Astrocyte (in vitro differentiated cells and primary cell): ENCODE results near the gene TUBGCP5. TPM values are rescaled to one million over a fixed set of nuclear protein-coding genes. Genes with fewer than 3 reads are reported as not detected.
A peak's percentile ranks its signal among the peaks of the same experiment; 100 is the strongest.

Experiments used
- DNase-seq: peaks from one replicate; pipeline ENCODE4 v3.0.0-alpha.2; 2010; ENCODE audit warnings: low read depth
- FAIRE-seq: peaks from 2 replicates; lab custom pipeline; 2011; peaks lifted over from hg19 to GRCh38; lab: Jason Lieb, UNC
- H2AFZ ChIP-seq: 2 replicates; pipeline ENCODE4 v1.6.0; 2012; ENCODE audit warnings: low read depth, low read length, inconsistent platforms
- H3K27ac ChIP-seq: 2 replicates; pipeline ENCODE4 v1.5.1; 2011; ENCODE audit warnings: low read depth, low read length, inconsistent platforms
- H3K27me3 ChIP-seq: 2 replicates; pipeline ENCODE4 v1.6.0; 2011; ENCODE audit warnings: low read length, inconsistent platforms; ENCODE audit not compliant: insufficient read depth
- H3K36me3 ChIP-seq: 2 replicates; pipeline ENCODE4 v1.5.1; 2011; ENCODE audit warnings: low read length, inconsistent platforms; ENCODE audit not compliant: insufficient read depth
- H3K4me1 ChIP-seq: 2 replicates; pipeline ENCODE4 v1.5.1; 2011; ENCODE audit warnings: low read length, inconsistent platforms; ENCODE audit not compliant: insufficient read depth
- H3K4me2 ChIP-seq: 2 replicates; pipeline ENCODE4 v1.6.0; 2012; ENCODE audit warnings: low read length, inconsistent platforms
- H3K4me3 ChIP-seq: 2 replicates; pipeline ENCODE4 v1.5.1; 2011; ENCODE audit warnings: low read depth, mild to moderate bottlenecking, low read length, inconsistent platforms; ENCODE audit not compliant: insufficient read depth
- H3K79me2 ChIP-seq: 2 replicates; pipeline ENCODE4 v1.6.0; 2012; ENCODE audit warnings: mild to moderate bottlenecking, low read length, inconsistent platforms; ENCODE audit not compliant: insufficient read depth
- H3K9ac ChIP-seq: 2 replicates; pipeline ENCODE4 v1.6.0; 2012; ENCODE audit warnings: mild to moderate bottlenecking, low read length, inconsistent platforms
- H3K9me3 ChIP-seq: 2 replicates; pipeline ENCODE4 v1.5.1; 2012; ENCODE audit warnings: low read depth, mild to moderate bottlenecking, low read length, inconsistent platforms; ENCODE audit not compliant: insufficient read depth
- H4K20me1 ChIP-seq: 2 replicates; pipeline ENCODE4 v1.6.0; 2012; ENCODE audit warnings: low read length, inconsistent platforms; ENCODE audit not compliant: insufficient read depth
- H3K27ac Mint-ChIP-seq: one replicate; pipeline ENCODE4 v1.8.0; 2021; ENCODE audit warnings: mild to moderate bottlenecking, mixed read lengths; ENCODE audit not compliant: unreplicated experiment
- H3K27me3 Mint-ChIP-seq: one replicate; pipeline ENCODE4 v1.8.0; 2021; ENCODE audit warnings: low read depth, mixed read lengths; ENCODE audit not compliant: unreplicated experiment
- H3K36me3 Mint-ChIP-seq: one replicate; pipeline ENCODE4 v1.8.0; 2021; ENCODE audit warnings: low read depth, mixed read lengths; ENCODE audit not compliant: unreplicated experiment
- H3K4me1 Mint-ChIP-seq: one replicate; pipeline ENCODE4 v1.8.0; 2021; ENCODE audit warnings: low read depth, mixed read lengths; ENCODE audit not compliant: unreplicated experiment
- H3K4me3 Mint-ChIP-seq: one replicate; pipeline ENCODE4 v1.8.0; 2021; ENCODE audit warnings: mild to moderate bottlenecking, moderate library complexity, mixed read lengths; ENCODE audit not compliant: unreplicated experiment
- H3K9me3 Mint-ChIP-seq: one replicate; pipeline ENCODE4 v1.8.0; 2021; ENCODE audit warnings: mild to moderate bottlenecking, mixed read lengths; ENCODE audit not compliant: unreplicated experiment
- EZH2 ChIP-seq: IDR thresholded peaks from 2 replicates; pipeline ENCODE4 v1.6.1; 2012; ENCODE audit warnings: mild to moderate bottlenecking, low read length, inconsistent platforms; ENCODE audit not compliant: insufficient read depth
- total RNA-seq: library from RNA; stranded (reverse); gene quantifications from 2 replicates; pipeline ENCODE4 v1.2.1, GENCODE V29; 2021
- TF ChIP-seq, protein P1 (sequence below): IDR thresholded peaks from 2 replicates; pipeline ENCODE4 v1.5.1; 2011; ENCODE audit warnings: low read depth, mild to moderate bottlenecking, inconsistent platforms, low read length, moderate library complexity; ENCODE audit not compliant: insufficient read depth

TUBGCP5 gene
- total RNA-seq, 1 donor from 2014 or later: 13.8 TPM

DNA sequence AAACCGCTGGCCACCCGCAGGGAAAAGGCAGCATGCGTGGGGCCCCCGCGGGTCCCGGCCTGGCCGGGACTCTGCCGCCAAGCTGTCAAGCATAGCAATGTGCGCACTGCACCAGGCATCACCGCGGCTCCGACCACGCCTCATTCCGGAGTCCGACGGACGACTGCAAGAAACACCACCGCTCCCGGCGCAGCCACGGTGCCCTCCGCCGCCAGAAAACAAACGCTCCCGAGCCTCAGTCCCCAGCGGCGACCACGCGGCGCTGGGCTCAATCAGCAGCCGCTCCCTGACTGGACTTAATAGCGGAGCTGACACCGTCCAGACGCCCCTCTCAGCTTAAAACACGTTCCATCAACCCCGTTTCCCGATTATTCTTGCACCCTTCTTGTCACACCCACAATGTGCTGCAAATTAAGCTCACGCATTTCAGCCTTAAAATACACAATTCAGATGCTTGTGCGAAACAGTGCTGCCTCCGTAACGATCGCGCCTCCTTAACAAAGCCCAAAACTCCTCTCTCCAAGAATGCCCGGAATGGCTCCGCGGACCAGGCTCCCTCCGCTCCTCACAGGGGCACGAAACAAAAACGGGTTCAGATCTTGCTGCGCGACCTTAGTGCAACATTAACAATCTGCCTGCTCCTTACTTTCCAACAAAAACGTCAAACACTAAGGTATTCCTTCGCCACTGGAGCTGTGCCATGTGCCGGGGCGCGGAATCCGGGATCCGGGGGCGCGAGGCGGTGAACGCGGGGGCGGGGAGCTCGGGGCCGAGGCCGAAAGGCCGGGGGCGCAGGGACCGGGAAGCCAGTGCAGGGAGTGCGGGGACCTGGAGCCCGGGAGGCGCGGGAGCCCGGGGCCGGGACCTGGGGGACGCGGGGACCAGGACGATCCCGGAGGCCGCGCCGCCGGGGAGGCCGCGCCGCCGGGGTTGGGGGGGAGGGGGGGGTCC, 59.9 kb downstream of the TUBGCP5 start:
- FAIRE-seq (no peak), DNase-seq (peak; percentile 40)
- Histone ChIP-seq H3K9me3 (no peaks in the 10 kb centered on the region), H3K4me1 (peaks cover 12% of the 10 kb centered on the region), H3K27me3 (no peaks in the 10 kb centered on the region), H3K79me2 (peaks cover 52% of the 10 kb centered on the region), H3K27ac (peak overlapping the region; percentile 71), H3K9ac (peak overlapping the region; percentile 93), H2AFZ (peak overlapping the region; percentile 79), H3K36me3 (no peaks in the 10 kb centered on the region), H3K4me2 (peak overlapping the region; percentile 94), H3K4me3 (peak overlapping the region; percentile 92), H4K20me1 (peaks cover 49% of the 10 kb centered on the region)
- H3K4me3 Mint-ChIP-seq: peak overlapping the region; percentile 100
- no peaks in the 10 kb centered on the region for H3K9me3 Mint-ChIP-seq
- no peaks in the 10 kb centered on the region for H3K36me3 Mint-ChIP-seq
- H3K27me3 Mint-ChIP-seq: no peaks in the 10 kb centered on the region
- peaks cover 2% of the 10 kb centered on the region for H3K4me1 Mint-ChIP-seq
- peak overlapping the region; percentile 97 for H3K27ac Mint-ChIP-seq
- TF ChIP-seq EZH2: no peak
- TF ChIP-seq, protein P1, sequence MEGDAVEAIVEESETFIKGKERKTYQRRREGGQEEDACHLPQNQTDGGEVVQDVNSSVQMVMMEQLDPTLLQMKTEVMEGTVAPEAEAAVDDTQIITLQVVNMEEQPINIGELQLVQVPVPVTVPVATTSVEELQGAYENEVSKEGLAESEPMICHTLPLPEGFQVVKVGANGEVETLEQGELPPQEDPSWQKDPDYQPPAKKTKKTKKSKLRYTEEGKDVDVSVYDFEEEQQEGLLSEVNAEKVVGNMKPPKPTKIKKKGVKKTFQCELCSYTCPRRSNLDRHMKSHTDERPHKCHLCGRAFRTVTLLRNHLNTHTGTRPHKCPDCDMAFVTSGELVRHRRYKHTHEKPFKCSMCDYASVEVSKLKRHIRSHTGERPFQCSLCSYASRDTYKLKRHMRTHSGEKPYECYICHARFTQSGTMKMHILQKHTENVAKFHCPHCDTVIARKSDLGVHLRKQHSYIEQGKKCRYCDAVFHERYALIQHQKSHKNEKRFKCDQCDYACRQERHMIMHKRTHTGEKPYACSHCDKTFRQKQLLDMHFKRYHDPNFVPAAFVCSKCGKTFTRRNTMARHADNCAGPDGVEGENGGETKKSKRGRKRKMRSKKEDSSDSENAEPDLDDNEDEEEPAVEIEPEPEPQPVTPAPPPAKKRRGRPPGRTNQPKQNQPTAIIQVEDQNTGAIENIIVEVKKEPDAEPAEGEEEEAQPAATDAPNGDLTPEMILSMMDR: no peak

DNA sequence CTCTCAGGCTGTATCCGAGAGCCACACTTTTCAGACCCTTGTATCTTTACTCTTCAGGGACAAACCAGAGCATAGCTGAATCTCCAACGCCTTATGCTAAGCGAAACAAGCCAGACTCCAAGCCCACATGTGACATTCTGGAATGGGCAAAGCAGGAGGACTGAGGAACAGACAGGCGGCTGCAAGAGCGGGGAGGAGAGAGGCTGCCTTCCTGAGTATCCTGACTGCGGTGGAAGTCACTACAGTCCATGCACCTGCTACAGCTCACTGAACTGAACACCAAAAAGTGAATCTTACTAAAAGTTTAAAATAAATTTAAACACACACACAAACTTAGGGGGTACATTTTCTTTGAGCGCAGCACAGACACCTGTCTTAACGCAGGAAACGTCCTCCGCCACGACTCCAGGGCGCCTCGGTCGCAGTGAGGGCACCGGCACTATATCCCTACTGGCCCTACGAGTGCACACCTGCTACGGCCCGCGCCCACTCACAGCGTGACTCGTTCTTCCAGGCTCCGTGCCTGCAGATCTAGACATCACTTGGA, 60.6 kb downstream of the TUBGCP5 start:
- H3K79me2 ChIP-seq: peaks cover 60% of the 10 kb centered on the region
- H3K9me3 ChIP-seq: no peaks in the 10 kb centered on the region
- no peaks in the 10 kb centered on the region for H3K36me3 Mint-ChIP-seq
- DNase-seq: no peak
- no peak overlapping the region for H3K27ac ChIP-seq
- H2AFZ ChIP-seq: no peak overlapping the region
- H4K20me1 ChIP-seq: peaks cover 57% of the 10 kb centered on the region
- H3K36me3 ChIP-seq: no peaks in the 10 kb centered on the region
- peaks cover 12% of the 10 kb centered on the region for H3K4me1 ChIP-seq
- no peak for TF ChIP-seq EZH2
- TF ChIP-seq, protein P1: no peak
- H3K27me3 Mint-ChIP-seq: no peaks in the 10 kb centered on the region
- peak overlapping the region; percentile 94 for H3K4me2 ChIP-seq
- H3K9me3 Mint-ChIP-seq: no peaks in the 10 kb centered on the region
- no peaks in the 10 kb centered on the region for H3K27me3 ChIP-seq
- peaks cover 2% of the 10 kb centered on the region for H3K4me1 Mint-ChIP-seq
- no peak for FAIRE-seq
- peak overlapping the region; percentile 100 for H3K4me3 Mint-ChIP-seq
- peak overlapping the region; percentile 93 for H3K9ac ChIP-seq
- peak overlapping the region; percentile 92 for H3K4me3 ChIP-seq
- no peak overlapping the region for H3K27ac Mint-ChIP-seq
